H9 (cell line): Measurements from ENCODE around the gene PPP1R16B. TPM values are rescaled to one million over a fixed set of nuclear protein-coding genes. Genes with fewer than 3 reads are reported as not detected.

Experiments used
- DNase-seq: peaks from one replicate; pipeline ENCODE4 v3.0.0-alpha.2; 2017
- H2AFZ ChIP-seq: one replicate; pipeline ENCODE4 v1.6.1; 2013; ENCODE audit warnings: mild to moderate bottlenecking, low read length, control low read depth, moderate library complexity
- H2AK5ac ChIP-seq: 2 replicates; pipeline ENCODE4 v1.6.1; 2013; ENCODE audit warnings: low read length, control low read depth, mixed read lengths; ENCODE audit not compliant: insufficient read length
- H2BK120ac ChIP-seq: one replicate; pipeline ENCODE4 v1.6.1; 2013; ENCODE audit warnings: low read depth, mild to moderate bottlenecking, low read length, control low read depth, inconsistent platforms; ENCODE audit not compliant: poor library complexity, severe bottlenecking
- H2BK12ac ChIP-seq: 2 replicates; pipeline ENCODE4 v1.6.1; 2013; ENCODE audit warnings: low read length, control low read depth, mixed read lengths, low read depth; ENCODE audit not compliant: insufficient read length
- H2BK15ac ChIP-seq: 2 replicates; pipeline ENCODE4 v1.6.1; 2013; ENCODE audit warnings: low read depth, low read length, control low read depth
- H2BK20ac ChIP-seq: one replicate; pipeline ENCODE4 v1.6.1; 2013; ENCODE audit warnings: low read depth, mild to moderate bottlenecking, low read length, control low read depth, inconsistent platforms; ENCODE audit not compliant: poor library complexity, severe bottlenecking
- H2BK5ac ChIP-seq: 2 replicates; pipeline ENCODE4 v1.6.1; 2013; ENCODE audit warnings: low read length, control low read depth, mixed read lengths; ENCODE audit not compliant: insufficient read length
- H3K14ac ChIP-seq: 2 replicates; pipeline ENCODE4 v1.6.1; 2013; ENCODE audit warnings: low read length, control low read depth; ENCODE audit not compliant: insufficient read depth
- H3K18ac ChIP-seq: 2 replicates; pipeline ENCODE4 v1.6.1; 2013; ENCODE audit warnings: low read depth, mild to moderate bottlenecking, mixed read lengths, low read length, control low read depth; ENCODE audit not compliant: insufficient read length
- H3K23ac ChIP-seq: 2 replicates; pipeline ENCODE4 v1.6.1; 2013; ENCODE audit warnings: low read length, control low read depth, mixed read lengths, low read depth; ENCODE audit not compliant: insufficient read length
- H3K23me2 ChIP-seq: 2 replicates; pipeline ENCODE4 v1.6.1; 2013; ENCODE audit warnings: low read depth, mild to moderate bottlenecking, mixed read lengths, low read length, control low read depth; ENCODE audit not compliant: insufficient read length, poor library complexity, severe bottlenecking
- H3K27ac ChIP-seq: 2 replicates; pipeline ENCODE4 v1.5.1; 2013; ENCODE audit warnings: low read length, control low read depth, mixed read lengths, low read depth; ENCODE audit not compliant: insufficient read length
- H3K27me3 ChIP-seq: 2 replicates; pipeline ENCODE4 v1.6.1; 2013; ENCODE audit warnings: low read length, control low read depth, inconsistent platforms; ENCODE audit not compliant: insufficient read depth
- H3K4ac ChIP-seq: 2 replicates; pipeline ENCODE4 v1.6.1; 2013; ENCODE audit warnings: low read depth, mild to moderate bottlenecking, control low read depth, inconsistent platforms, low read length, moderate library complexity
- H3K4me1 ChIP-seq: 2 replicates; pipeline ENCODE4 v1.6.1; 2013; ENCODE audit warnings: low read length, control low read depth, inconsistent platforms; ENCODE audit not compliant: insufficient read depth
- H3K4me2 ChIP-seq: 2 replicates; pipeline ENCODE4 v1.6.1; 2013; ENCODE audit warnings: low read length, control low read depth, mixed read lengths; ENCODE audit not compliant: insufficient read length, insufficient read depth
- H3K56ac ChIP-seq: 2 replicates; pipeline ENCODE4 v1.6.1; 2013; ENCODE audit warnings: low read depth, mild to moderate bottlenecking, mixed read lengths, low read length, control low read depth; ENCODE audit not compliant: insufficient read length
- H3K79me1 ChIP-seq: 2 replicates; pipeline ENCODE4 v1.6.1; 2013; ENCODE audit warnings: low read depth, mild to moderate bottlenecking, moderate library complexity, low read length, control low read depth, inconsistent platforms; ENCODE audit not compliant: insufficient read depth, poor library complexity, severe bottlenecking
- H3K79me2 ChIP-seq: 2 replicates; pipeline ENCODE4 v1.6.1; 2013; ENCODE audit warnings: low read length, control low read depth, inconsistent platforms; ENCODE audit not compliant: insufficient read depth
- H3K9ac ChIP-seq: 2 replicates; pipeline ENCODE4 v1.6.1; 2013; ENCODE audit warnings: low read length, control low read depth, mixed read lengths; ENCODE audit not compliant: insufficient read length; ENCODE audit errors: extremely low read depth
- H3K9me3 ChIP-seq: one replicate; pipeline ENCODE4 v1.6.1; 2013; ENCODE audit warnings: low read depth, low read length, inconsistent platforms; ENCODE audit not compliant: control insufficient read depth
- H3T11ph ChIP-seq: one replicate; pipeline ENCODE4 v1.6.1; 2013; ENCODE audit warnings: mild to moderate bottlenecking, low read length, control low read depth, inconsistent platforms
- H4K20me1 ChIP-seq: one replicate; pipeline ENCODE4 v1.6.1; 2013; ENCODE audit not compliant: control insufficient read depth, insufficient read length, insufficient read depth
- H4K5ac ChIP-seq: 2 replicates; pipeline ENCODE4 v1.6.1; 2013; ENCODE audit warnings: low read depth, mild to moderate bottlenecking, mixed read lengths, low read length, control low read depth; ENCODE audit not compliant: insufficient read length
- H4K8ac ChIP-seq: replicated peaks from 2 replicates; pipeline ENCODE4 v1.6.1; 2013; ENCODE audit warnings: low read length, control low read depth, mixed read lengths, low read depth; ENCODE audit not compliant: insufficient read length
- H4K91ac ChIP-seq: 2 replicates; pipeline ENCODE4 v1.6.1; 2013; ENCODE audit warnings: low read depth, mild to moderate bottlenecking, moderate library complexity, mixed read lengths, low read length, control low read depth; ENCODE audit not compliant: insufficient read length
- H3K27ac Mint-ChIP-seq, 3 experiments: 2 replicates in 2 of 3; 3 replicates in 1 of 3; pipeline ENCODE4 v1.8.0; 2020 to 2021; ENCODE audit warnings: mixed read lengths in 3 of 3, mild to moderate bottlenecking in 1 of 3, moderate library complexity in 1 of 3
- H3K27me3 Mint-ChIP-seq: 2 replicates; pipeline ENCODE4 v1.8.0; 2021; ENCODE audit warnings: low read depth, mild to moderate bottlenecking, moderate library complexity, mixed read lengths
- H3K36me3 Mint-ChIP-seq, 3 experiments: 2 replicates in 2 of 3; 3 replicates in 1 of 3; pipeline ENCODE4 v1.8.0; 2020 to 2021; ENCODE audit warnings: low read depth in 3 of 3, mixed read lengths in 3 of 3; ENCODE audit not compliant: insufficient read depth in 1 of 3
- H3K4me1 Mint-ChIP-seq, 2 experiments: 2 replicates each; pipeline ENCODE4 v1.8.0; 2020; ENCODE audit warnings: mixed read lengths in 2 of 2
- H3K4me3 Mint-ChIP-seq, 2 experiments: 2 replicates in 1 of 2; 3 replicates in 1 of 2; pipeline ENCODE4 v1.8.0; 2020 to 2021; ENCODE audit warnings: mild to moderate bottlenecking in 2 of 2, mixed read lengths in 2 of 2, moderate library complexity in 1 of 2
- H3K9me3 Mint-ChIP-seq, 2 experiments: 2 replicates in 1 of 2; 3 replicates in 1 of 2; pipeline ENCODE4 v1.8.0; 2020; ENCODE audit warnings: mild to moderate bottlenecking in 2 of 2, mixed read lengths in 2 of 2, moderate library complexity in 1 of 2
- WGBS: extraction: QIAGEN DNeasy Blood & Tissue Kit; methylation state at CpG from one replicate; pipeline ENCODE4 v1.1.7; 2013; ENCODE audit warnings: missing lambda C conversion rate, low lambda C conversion rate, mixed read lengths; ENCODE audit not compliant: insufficient read length; ENCODE audit errors: extremely low coverage; 5-methylcytosine and 5-hydroxymethylcytosine counted together
- total RNA-seq: library from RNA; stranded (reverse); gene quantifications from 2 replicates; pipeline ENCODE4 v1.2.1, GENCODE V29; 2021
- TF ChIP-seq, protein P1 (sequence below): fragments of 200-600 bp; sonication (generic); conservative IDR thresholded peaks from 3 replicates; pipeline ENCODE4 v1.8.0; 2021; ENCODE audit warnings: antibody characterized with exemption, mild to moderate bottlenecking

PPP1R16B gene
- total RNA-seq, 1 experiment from 2014 or later = 8.2 TPM

DNA sequence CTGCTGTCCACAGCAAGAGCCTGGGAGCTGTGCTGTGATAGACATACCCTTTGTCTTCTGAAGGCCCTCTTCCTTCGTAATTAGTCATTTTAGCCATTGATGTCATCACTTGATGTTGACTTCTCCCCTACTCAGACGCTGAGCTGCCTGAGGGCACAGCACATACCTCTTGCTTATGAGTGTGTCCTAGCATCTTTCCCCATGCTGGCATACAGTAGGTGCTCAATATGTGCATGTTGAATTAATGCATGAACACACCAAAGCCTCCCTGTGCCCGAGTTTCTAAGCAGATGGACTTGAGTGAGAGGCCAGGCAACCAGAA lies 85.0 kb downstream of the PPP1R16B start:
- peaks cover 1% of the 10 kb centered on the region; the same call in 1 of the 2 replicates for H3K27me3 Mint-ChIP-seq

More for the DNA sequence above, 85.0 kb downstream of the PPP1R16B start:
- Histone ChIP-seq H2AK5ac (no peak overlapping the region), H2BK5ac (no peak overlapping the region), H4K20me1 (no peaks in the 10 kb centered on the region), H2BK12ac (no peak overlapping the region), H2AFZ (no peak overlapping the region), H3K23ac (no peak overlapping the region), H4K5ac (no peak overlapping the region), H4K8ac (no peak overlapping the region), H3K14ac (no peak overlapping the region), H4K91ac (no peak overlapping the region), H2BK15ac (no peak overlapping the region), H3K9ac (no peak overlapping the region), H3K4me1 (peaks cover 3% of the 10 kb centered on the region; the same call in 1 of the 2 replicates), H3K9me3 (no peaks in the 10 kb centered on the region), H2BK120ac (no peak overlapping the region), H3K27me3 (no peaks in the 10 kb centered on the region), H3K4me2 (no peak overlapping the region), H3K56ac (no peak overlapping the region), H3K79me1 (no peaks in the 10 kb centered on the region), H3K27ac (no peak overlapping the region), H3K79me2 (no peaks in the 10 kb centered on the region), H3K4ac (no peak overlapping the region), H3K18ac (no peak overlapping the region), H3T11ph (no peak overlapping the region), H3K23me2 (peaks cover 5% of the 10 kb centered on the region), H2BK20ac (no peak overlapping the region)
- Mint-ChIP-seq H3K4me1 (peaks cover 18 to 19% of the 10 kb centered on the region in 2 experiments), H3K27ac (no peak overlapping the region), H3K36me3 (no peaks in the 10 kb centered on the region), H3K4me3 (no peak overlapping the region), H3K9me3 (no peaks in the 10 kb centered on the region)
- no peak for DNase-seq
- WGBS = no CpG with 5 or more reads among the region's 3 CpGs
- TF ChIP-seq, protein P1, sequence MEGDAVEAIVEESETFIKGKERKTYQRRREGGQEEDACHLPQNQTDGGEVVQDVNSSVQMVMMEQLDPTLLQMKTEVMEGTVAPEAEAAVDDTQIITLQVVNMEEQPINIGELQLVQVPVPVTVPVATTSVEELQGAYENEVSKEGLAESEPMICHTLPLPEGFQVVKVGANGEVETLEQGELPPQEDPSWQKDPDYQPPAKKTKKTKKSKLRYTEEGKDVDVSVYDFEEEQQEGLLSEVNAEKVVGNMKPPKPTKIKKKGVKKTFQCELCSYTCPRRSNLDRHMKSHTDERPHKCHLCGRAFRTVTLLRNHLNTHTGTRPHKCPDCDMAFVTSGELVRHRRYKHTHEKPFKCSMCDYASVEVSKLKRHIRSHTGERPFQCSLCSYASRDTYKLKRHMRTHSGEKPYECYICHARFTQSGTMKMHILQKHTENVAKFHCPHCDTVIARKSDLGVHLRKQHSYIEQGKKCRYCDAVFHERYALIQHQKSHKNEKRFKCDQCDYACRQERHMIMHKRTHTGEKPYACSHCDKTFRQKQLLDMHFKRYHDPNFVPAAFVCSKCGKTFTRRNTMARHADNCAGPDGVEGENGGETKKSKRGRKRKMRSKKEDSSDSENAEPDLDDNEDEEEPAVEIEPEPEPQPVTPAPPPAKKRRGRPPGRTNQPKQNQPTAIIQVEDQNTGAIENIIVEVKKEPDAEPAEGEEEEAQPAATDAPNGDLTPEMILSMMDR = no peak
